GM19239 (cell line): ENCODE measurements around the gene MAB21L1.

Experiments
- DNase-seq: peaks from one replicate; pipeline ENCODE4 v3.0.0; 2011; ENCODE audit warnings: low spot score; ENCODE audit not compliant: insufficient read length
- FAIRE-seq: peaks from 2 replicates; lab custom pipeline; 2011; peaks lifted over from hg19 to GRCh38; lab: Jason Lieb, UNC

MAB21L1 gene

GRCh38 chr13:35455022-35455421, 21.5 kb downstream of the MAB21L1 start:
- FAIRE-seq (no peak), DNase-seq (no peak)

GRCh38 chr13:35449821-35450220, 26.7 kb downstream of the MAB21L1 start:
- DNase-seq (no peak), FAIRE-seq (no peak)

- FAIRE-seq (no peak), DNase-seq (no peak)
Measured at GRCh38 chr13:35448465-35448864, 28.0 kb downstream of the MAB21L1 start.
